Spleen (tissue), 11 donors: ENCODE results near the gene PRKCE. TPM values are rescaled to one million over a fixed set of nuclear protein-coding genes. Genes with fewer than 3 reads are reported as not detected.

Experiments
- DNase-seq: peaks from one replicate; pipeline ENCODE4 v3.0.0-alpha.2; 2020
- H3K27ac ChIP-seq, 8 donors: fragments of 200-600 bp; sonication (generic) in 7 of 8; 1 replicate in 4 of 8; 2 replicates in 4 of 8; pipeline versions ENCODE4 v1.5.0 to v1.8.0; 2016 to 2021; ENCODE audit warnings: inconsistent platforms in 4 of 8, mild to moderate bottlenecking in 4 of 8, moderate library complexity in 1 of 8
- H3K27me3 ChIP-seq, 7 donors: fragments of 200-600 bp; sonication (generic) in 6 of 7; replicated peaks in 1 of 7; 1 replicate in 4 of 7; 2 replicates in 3 of 7; pipeline versions ENCODE4 v1.5.0 to v1.8.0; 2016 to 2021; ENCODE audit warnings: inconsistent platforms in 3 of 7, mild to moderate bottlenecking in 1 of 7
- H3K36me3 ChIP-seq, 6 donors: fragments of 200-600 bp; sonication (generic) in 5 of 6; 1 replicate in 4 of 6; 2 replicates in 2 of 6; pipeline versions ENCODE4 v1.5.0 to v1.8.0; 2016 to 2021; ENCODE audit warnings: inconsistent platforms in 2 of 6
- H3K4me1 ChIP-seq, 6 donors: fragments of 200-600 bp; sonication (generic) in 5 of 6; 1 replicate in 3 of 6; 2 replicates in 3 of 6; pipeline versions ENCODE4 v1.5.0 to v1.8.0; 2016 to 2021; ENCODE audit warnings: inconsistent platforms in 3 of 6
- H3K4me3 ChIP-seq, 8 donors: fragments of 200-600 bp; sonication (generic) in 7 of 8; 1 replicate in 4 of 8; 2 replicates in 4 of 8; pipeline versions ENCODE4 v1.5.0 to v1.8.0; 2016 to 2021; ENCODE audit warnings: inconsistent platforms in 4 of 8, mild to moderate bottlenecking in 4 of 8, moderate library complexity in 2 of 8
- H3K9me3 ChIP-seq, 8 donors: fragments of 200-600 bp; sonication (generic) in 7 of 8; 1 replicate in 4 of 8; 2 replicates in 4 of 8; pipeline versions ENCODE4 v1.5.0 to v1.8.0; 2016 to 2021; ENCODE audit warnings: inconsistent platforms in 4 of 8
- CTCF ChIP-seq, 11 experiments: fragments of 200-600 bp in 7 of 11; fragments of 450-650 bp in 4 of 11; sonication (generic) in 4 of 11; IDR thresholded peaks in 8 of 11; conservative IDR thresholded peaks in 3 of 11; 1 replicate in 7 of 11; 2 replicates in 4 of 11; pipeline versions ENCODE4 v1.4.0 to v1.8.0; 2016 to 2021; ENCODE audit warnings: antibody characterized with exemption in 11 of 11, inconsistent platforms in 4 of 11, mild to moderate bottlenecking in 1 of 11
- POLR2A ChIP-seq, 3 donors: fragments of 450-650 bp; IDR thresholded peaks; one replicate each; pipeline ENCODE4 v1.5.1; 2017; ENCODE audit warnings: antibody characterized with exemption in 3 of 3, mild to moderate bottlenecking in 1 of 3
- POLR2AphosphoS5 ChIP-seq, 3 donors: sonication (generic); formaldehyde crosslinking; IDR thresholded peaks; one replicate each; pipeline ENCODE4 v1.5.1; 2017; ENCODE audit warnings: antibody characterized with exemption in 3 of 3
- WGBS, 5 donors: extraction: QIAGEN DNeasy Blood & Tissue Kit in 3 of 5; methylation state at CpG; one replicate each; pipeline versions ENCODE4 v1.1.5 to v1.1.7; 2013 to 2018; 5-methylcytosine and 5-hydroxymethylcytosine counted together
- intact Hi-C: fragments of 100-400 bp; cut with DNase I; formaldehyde crosslinking; loops from one replicate; pipeline ENCODE4 v1.15.0; 2023; ENCODE audit warnings: low total_unique reads
- polyA plus RNA-seq, 3 donors: library from polyadenylated mRNA; stranded (reverse); fragments of 200-250 nt; gene quantifications; one replicate each; pipeline ENCODE4 v1.2.1, GENCODE V29; 2013
- total RNA-seq, 7 donors: library from RNA; depleted of rRNA in 3 of 7; stranded (reverse); fragments of >200 nt in 3 of 7; fragmentation: NEBNext Ultra II Directional in 4 of 7; extraction: Animal tissue kit (Norgen Biotek cat#: 25700) in 4 of 7; gene quantifications; one replicate each; pipeline versions ENCODE4 v1.1.0 to v1.2.1, GENCODE V29; 2016 to 2021
- donor health status: healthy with polysubstance abuse.
- donor health status: DM: no; HTN: no; CAD: no; lungs with moderate emphysema.
- donor health status: DM: no; HTN: no; CAD: no.
- donor health status: Bipolar disorder and iron deficiency.
- donor health status: healthy.
- donor health status: DM: no; HTN: no; CAD: no.
- donor health status: DM: yes; HTN: yes; CAD: no.

The PRKCE gene
- total and polyA plus RNA-seq, 10 donors: 2.5 to 43.6 (median 18.8) TPM

- no peak overlapping the region for H3K4me3 ChIP-seq
- H3K4me1 ChIP-seq: peaks cover 0 to 7% (median 0%) of the 10 kb centered on the region in 6 donors
- H3K27ac ChIP-seq: no peak overlapping the region
- 92 to 98% (median 94%) methylated on average over 5 of the region's 5 CpGs for WGBS, 5 donors
- no peaks in the 10 kb centered on the region for H3K36me3 ChIP-seq
- no peak for TF ChIP-seq POLR2A (IDR thresholded peaks at IDR 0.05)
- TF ChIP-seq POLR2AphosphoS5 (IDR thresholded peaks at IDR 0.05): no peak
- TF ChIP-seq CTCF (IDR thresholded peaks at IDR 0.05 in 8 of 11, conservative IDR thresholded peaks at IDR 0.05 in 3 of 11): no peak
- no peaks in the 10 kb centered on the region for H3K9me3 ChIP-seq
- no peak for DNase-seq
- intact Hi-C loops: no loop called here
- H3K27me3 ChIP-seq: no peaks in the 10 kb centered on the region
These were observed 485.0 kb downstream of the PRKCE start for GRCh38 chr2:46136481-46136880.

GRCh38 chr2:46136953-46137352, 485.5 kb downstream of the PRKCE start:
- H3K9me3 ChIP-seq: no peaks in the 10 kb centered on the region
- H3K36me3 ChIP-seq: no peaks in the 10 kb centered on the region
- H3K27me3 ChIP-seq: no peaks in the 10 kb centered on the region
- H3K27ac ChIP-seq: no peak overlapping the region
- H3K4me3 ChIP-seq: no peak overlapping the region
- intact Hi-C loops: no loop called here
- peaks cover 0 to 7% (median 0%) of the 10 kb centered on the region in 6 donors for H3K4me1 ChIP-seq
- no peak for TF ChIP-seq CTCF (IDR thresholded peaks at IDR 0.05 in 8 of 11, conservative IDR thresholded peaks at IDR 0.05 in 3 of 11)
- TF ChIP-seq POLR2A (IDR thresholded peaks at IDR 0.05): no peak
- no peak for TF ChIP-seq POLR2AphosphoS5 (IDR thresholded peaks at IDR 0.05)
- DNase-seq: no peak
- 88 to 98% (median 97%) methylated on average over 2 of the region's 2 CpGs for WGBS, 5 donors

- peak overlapping the region in 2 of 8 donors; percentile 5 to 22 for H3K27ac ChIP-seq
- H3K36me3 ChIP-seq: peaks cover 0 to 28% (median 0%) of the 10 kb centered on the region in 6 donors
- H3K27me3 ChIP-seq: no peaks in the 10 kb centered on the region
- intact Hi-C loops: no loop called here
- TF ChIP-seq POLR2AphosphoS5 (IDR thresholded peaks at IDR 0.05) (no peak), CTCF (IDR thresholded peaks at IDR 0.05 in 8 of 11, conservative IDR thresholded peaks at IDR 0.05 in 3 of 11) (no peak), POLR2A (IDR thresholded peaks at IDR 0.05) (no peak)
- H3K4me1 ChIP-seq: peaks cover 0 to 22% (median 7%) of the 10 kb centered on the region in 6 donors
- no peak for DNase-seq
- no peaks in the 10 kb centered on the region for H3K9me3 ChIP-seq
- no peak overlapping the region for H3K4me3 ChIP-seq
- WGBS, 5 donors: 83 to 93% (median 90%) methylated on average over 5 of the region's 5 CpGs
These were observed 491.3 kb downstream of the PRKCE start for GRCh38 chr2:46142546-46143428.

GRCh38 chr2:46143429-46144132, 492.1 kb downstream of the PRKCE start:
- DNase-seq: no peak
- peaks cover 0 to 22% (median 7%) of the 10 kb centered on the region in 6 donors for H3K4me1 ChIP-seq
- no peaks in the 10 kb centered on the region for H3K27me3 ChIP-seq
- intact Hi-C loops: no loop called here
- no peak overlapping the region for H3K27ac ChIP-seq
- H3K4me3 ChIP-seq: no peak overlapping the region
- TF ChIP-seq POLR2AphosphoS5 (IDR thresholded peaks at IDR 0.05): no peak
- TF ChIP-seq POLR2A (IDR thresholded peaks at IDR 0.05): no peak
- no peak for TF ChIP-seq CTCF (IDR thresholded peaks at IDR 0.05 in 8 of 11, conservative IDR thresholded peaks at IDR 0.05 in 3 of 11)
- WGBS, 5 donors: 79 to 87% (median 80%) methylated on average over 9 of the region's 9 CpGs
- peaks cover 0 to 33% (median 0%) of the 10 kb centered on the region in 6 donors for H3K36me3 ChIP-seq
- H3K9me3 ChIP-seq: no peaks in the 10 kb centered on the region
